Activated T-cell treated with anti-CD3 and anti-CD28 coated beads, Interleukin-2, amount 50 U/mL, for 48 hours (primary cell): ENCODE results near the gene HAUS2.
"Not testable (repeated sequence)": the region's sequence is repeated elsewhere in the genome, so short reads cannot be mapped to it uniquely, and the experiment has no call there.

Experiments used
- DNase-seq, 2 experiments: peaks; one replicate each; pipeline ENCODE4 v3.0.0-alpha.2; 2020

Gene HAUS2

DNA sequence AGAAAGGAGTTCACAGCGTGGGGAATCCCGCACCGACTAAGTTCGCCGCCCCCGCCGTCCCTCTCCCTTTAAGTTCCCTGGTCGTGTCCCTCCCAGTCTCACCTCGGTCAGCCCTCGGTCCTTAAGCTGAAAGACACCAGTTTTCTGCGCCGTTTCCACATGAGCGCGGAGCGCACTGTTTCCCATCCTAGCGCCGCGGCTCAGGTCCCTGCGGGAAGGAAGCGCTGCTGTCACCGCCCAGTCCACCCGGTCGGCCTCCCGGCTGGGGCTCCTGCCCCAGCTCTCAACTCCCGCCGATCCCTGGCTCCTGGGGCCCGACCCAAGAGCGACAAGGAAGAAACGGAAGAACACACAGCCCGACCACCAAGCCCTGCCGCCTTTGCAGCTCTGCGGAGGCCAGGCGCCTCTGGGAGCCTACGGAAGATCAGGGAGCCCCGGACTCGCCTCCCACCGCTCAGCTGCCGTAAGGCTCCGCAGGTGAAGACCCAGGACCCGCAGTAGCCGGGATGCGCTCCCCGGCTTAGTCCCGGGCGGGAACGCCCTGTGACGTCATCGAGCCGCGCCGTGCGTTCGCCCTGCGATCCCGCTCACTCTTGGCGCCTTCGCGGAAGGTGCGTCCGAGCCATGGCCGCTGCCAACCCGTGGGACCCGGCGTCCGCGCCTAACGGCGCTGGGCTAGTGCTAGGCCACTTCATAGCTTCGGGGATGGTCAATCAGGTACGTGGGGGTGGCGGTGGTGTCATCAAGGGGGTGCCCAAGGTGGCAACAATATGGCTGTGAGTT lies at the start of gene HAUS2, which contains the start of gene LRRC57:
TSS of gene HAUS2 (plus strand) at position 590 of the 783 bp plus-strand sequence. CDS start at position 625, 35 bp downstream.
TSS of gene LRRC57 (minus strand) at position 545 of the 783 bp plus-strand sequence. CDS start at position 186, 359 bp downstream.
- peak; percentile 94 for DNase-seq

DNA sequence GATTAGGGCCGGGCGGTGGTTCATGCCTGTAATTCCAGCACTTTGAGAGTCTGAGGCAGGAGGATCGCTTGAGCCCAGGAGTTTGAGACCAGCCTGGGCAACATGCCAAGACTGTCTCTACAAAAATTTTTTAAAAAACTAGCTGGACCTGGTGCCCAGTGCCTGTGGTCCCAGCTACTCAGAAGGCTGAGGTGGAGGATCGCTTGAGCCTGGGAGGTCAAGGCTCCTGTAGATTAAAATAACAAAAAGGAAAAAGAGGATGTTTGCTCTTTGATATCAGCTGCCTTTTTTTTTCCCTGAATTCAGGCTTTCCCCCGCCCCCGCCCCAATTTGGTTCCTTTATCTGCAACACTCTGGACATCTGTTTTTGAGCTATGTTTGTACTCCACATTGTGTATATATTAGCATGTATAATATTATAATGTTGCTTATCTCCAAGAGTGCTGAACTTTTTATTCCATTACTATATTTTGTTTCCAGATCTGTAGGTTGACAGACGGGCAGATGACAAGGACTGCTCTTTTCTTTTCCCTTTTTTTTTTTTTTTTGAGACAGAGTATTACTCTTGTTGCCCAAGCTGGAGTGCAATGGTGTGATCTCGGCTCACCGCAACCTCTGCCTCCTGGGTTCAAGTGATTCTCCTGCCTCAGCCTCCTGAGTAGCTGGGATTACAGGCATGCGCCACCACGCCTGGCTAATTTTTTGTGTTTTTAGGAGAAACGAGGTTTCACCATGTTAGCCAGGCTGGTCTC lies 48.6 kb upstream of the HAUS2 start:
- no peak for DNase-seq

DNA sequence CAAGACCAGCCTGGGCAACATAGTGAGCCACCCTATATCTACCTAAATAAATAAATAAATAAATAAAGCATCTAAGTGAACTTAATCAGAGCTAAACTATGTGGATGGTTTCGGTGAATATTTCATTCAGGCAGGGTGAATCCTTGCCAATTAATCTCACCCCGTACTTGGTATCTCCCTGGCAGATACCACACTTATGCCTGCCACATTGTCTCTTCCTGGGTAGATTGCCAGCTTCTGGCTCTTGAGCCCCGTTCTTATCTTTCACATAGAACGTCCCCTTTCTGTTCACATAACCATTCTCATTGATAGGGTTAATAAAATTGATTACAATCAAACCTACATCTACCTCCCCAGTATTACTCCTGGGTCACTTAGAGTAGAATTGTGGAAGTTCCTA lies 46.2 kb upstream of the HAUS2 start:
- no peak for DNase-seq

DNA sequence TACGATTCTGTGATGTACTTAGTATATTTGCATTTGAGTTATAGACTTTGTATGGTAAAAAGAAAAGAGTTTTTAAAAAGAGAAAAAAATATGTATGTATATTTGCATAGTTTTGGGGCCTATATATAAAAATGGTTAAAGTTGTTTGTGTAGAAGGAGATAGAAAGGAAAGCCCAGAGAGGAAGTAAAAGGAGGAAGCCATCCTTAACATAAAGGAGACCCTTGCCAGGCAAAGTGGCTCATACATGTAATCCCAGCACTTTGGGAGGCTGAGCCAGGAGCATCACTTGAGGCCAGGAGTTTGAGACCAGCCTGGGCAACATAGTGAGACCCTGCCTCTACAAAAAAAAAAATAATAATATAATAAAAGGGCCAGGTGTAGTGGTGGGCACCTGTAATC lies 44.8 kb upstream of the HAUS2 start:
- DNase-seq: no peak

DNA sequence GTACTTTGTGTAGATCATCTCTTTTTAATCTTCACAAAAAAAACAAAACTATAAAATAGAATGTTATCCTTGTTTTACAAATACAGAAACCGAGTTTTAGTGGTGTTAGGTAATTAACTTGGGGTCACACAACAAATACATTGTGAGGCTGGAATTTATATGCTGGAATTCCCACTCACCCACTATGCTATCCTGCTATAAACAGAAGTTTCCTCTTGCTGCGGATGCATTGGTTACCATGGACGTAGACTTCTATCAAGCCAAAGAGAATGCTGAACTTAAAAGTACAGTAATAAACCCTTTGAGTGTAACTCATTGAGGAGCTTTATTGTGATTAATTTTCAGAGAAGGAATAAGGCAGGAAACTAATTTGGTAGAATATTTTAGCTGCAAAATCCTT lies 44.0 kb upstream of the HAUS2 start:
- DNase-seq: no peak

DNA sequence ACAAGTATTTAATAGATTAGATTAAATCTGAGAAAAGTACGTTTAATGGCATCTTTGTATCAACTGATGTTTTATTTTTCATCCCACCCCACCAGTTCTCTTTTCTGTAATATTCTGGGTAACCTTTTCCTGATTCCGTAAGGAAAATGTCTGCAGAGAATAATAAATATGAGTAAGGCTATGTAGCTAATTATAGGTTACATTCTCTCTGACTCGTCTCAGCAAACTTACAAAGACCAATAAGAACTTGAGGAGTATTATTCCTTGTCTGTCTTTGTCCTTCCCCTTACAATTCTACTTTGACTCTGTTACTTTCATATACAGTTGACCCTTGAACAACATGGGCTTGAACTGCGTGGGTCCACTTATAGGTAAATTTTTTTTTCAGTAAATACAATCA lies 41.1 kb upstream of the HAUS2 start:
- no peak for DNase-seq

DNA sequence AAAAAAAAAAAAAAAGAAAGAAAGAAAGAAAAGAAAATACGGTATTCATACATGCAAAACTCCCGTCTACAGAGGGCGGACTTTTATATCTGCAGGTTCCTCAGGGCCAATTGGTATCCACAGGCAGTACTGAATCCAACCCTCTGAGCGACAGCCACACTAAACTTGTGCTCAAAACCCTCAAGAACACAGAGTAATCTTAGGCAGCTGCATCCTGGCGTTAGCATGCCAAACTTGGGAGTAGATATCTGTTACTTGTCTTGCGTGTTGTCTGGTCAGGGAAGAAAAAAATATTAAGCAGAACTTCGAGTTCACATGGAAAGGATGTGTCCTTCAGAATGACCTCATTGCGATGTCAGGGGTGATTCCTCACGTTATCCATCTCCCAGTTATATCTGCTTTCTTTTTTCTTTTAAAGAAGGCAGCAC lies 40.4 kb upstream of the HAUS2 start:
- no peak for DNase-seq

DNA sequence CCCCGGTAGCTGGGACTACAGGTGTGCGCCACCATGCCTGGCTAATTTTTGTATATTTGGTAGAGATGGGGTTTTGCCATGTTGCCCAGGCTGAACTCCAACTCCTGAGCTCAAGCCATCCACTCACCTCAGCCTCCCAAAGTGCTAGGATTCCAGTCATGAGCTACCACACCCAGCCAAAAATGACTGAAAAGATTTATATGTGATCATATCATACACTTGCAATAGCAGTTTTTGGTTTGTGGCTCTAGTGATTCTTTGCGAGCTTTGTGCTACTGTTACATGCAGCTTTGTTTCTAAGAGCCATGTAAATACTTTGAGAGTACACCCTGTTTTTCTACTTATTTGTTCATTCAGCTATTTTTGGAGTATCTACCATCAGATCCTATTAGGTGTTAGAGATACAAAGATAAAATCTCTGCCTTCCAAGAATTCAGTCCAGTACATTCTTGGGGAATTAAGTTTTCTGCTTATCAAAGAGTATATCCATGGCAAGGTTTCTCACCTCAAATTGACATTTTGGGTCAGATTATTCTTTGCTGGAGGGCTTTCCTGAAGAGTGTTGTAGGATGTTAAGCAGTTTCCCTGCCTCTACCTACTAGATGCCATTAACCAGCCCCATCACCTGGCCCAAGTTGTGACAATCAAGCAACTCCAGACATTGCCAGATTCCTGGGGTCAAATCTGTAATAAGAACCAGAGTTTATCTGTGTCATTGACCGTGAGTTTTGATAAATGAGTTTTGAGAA lies 38.2 kb upstream of the HAUS2 start:
- no peak for DNase-seq

DNA sequence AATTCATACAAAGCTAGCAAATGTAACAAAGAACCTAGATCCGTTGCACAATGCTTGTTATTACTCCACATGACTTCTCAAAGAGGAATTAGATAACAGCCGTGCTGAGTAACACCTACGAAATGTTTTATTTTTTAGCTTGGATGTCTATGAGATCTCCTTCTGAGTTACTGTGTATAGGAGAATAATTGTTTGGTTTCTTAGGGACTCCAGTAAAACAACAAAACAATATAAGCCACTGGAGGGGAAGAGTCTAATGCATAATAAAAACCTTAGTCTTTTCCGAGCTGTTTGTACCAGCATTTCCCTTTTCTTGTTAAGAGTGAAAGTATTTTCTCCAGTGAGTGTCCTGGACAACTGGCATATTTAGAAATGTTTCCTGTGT lies 37.6 kb upstream of the HAUS2 start:
- no peak for DNase-seq

DNA sequence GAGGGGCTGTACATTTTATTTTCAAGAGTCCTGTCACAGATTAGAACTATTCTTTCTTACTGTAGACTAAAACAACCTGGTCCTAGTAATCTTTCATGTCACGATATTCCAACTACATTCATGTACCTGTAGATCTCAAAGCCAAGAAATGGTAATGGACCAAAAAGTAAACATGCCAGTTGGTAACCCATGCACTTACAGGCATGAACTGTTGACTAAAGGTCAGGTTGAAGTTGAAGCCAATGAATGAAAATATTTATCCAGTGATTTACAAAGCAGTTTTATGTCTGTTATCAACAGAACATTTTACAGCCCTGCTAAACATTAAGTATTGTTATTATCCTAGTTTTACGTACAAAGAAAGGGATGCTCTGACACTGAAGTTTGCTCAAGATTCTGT lies 25.3 kb upstream of the HAUS2 start:
- no peak for DNase-seq

DNA sequence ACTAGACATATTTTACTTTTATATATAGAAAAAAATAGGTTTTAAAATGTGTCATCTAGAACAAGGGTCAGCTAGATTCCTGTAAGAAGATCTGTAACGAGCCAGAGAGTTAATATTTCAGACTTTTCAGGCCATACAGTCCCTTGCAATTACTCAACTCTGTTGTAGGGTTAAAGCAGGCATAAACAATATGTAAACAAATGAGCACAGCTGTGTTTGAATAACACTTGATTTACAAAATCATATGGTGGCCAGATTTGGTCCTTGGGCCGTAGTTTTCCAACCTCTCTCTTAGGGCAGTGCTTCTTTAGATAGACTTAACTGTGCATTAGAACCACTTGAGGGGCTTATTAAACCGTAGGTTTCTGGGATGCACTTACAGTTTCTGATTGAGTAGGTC lies 19.7 kb upstream of the HAUS2 start:
- DNase-seq: no peak

DNA sequence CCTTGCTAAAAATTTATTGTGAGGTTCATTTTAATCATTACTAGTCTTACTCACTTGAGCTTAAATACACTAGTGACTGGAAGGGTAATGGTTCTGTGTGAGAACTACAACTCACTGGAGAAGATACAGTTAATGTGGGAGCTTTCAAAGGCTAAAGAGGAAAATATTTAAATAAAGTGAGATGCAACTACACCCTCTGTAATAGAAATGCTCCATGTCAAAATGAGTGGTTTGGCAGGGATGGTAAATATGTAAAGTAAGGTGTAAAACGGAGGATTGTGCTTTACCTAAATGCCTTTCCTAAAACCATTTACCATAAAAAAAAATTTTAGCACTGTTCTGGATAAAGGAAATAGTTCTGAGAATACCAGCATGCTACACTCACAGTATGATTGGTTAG lies 15.4 kb upstream of the HAUS2 start:
- DNase-seq: no peak

DNA sequence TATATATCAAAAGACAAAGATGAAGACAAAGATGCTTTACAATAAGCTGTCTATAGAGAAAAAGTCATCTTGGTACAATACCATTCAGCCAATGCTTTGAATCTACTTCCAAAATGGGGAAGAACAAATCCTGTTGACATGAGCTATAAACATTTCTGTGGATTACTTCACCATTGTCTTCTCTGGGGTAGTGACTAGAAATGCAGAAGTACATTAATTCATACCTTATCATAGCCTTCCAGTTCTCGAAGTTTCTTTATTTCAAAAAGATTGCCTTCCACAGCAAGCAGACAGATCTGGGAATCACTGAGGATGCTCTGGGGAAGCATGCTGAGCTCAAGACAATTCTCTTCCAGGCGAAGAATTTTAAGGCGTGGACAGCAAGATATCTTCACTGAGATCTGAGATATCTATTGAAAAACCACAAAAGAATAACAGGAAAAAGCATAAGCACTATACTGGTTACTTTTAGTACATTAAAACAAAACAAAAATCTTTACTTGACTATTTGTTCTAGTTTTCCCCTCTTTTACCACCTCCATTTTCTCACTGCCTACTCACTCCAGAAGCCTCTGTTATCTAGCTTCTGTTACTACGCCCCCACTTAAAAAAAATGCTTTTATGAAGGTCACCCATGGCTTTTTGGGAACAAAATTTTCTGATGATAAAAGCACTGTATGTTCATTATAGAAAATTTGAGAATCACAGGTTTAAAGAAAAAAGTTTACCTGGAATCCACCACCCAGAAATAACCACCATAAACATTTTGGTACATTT lies 3.6 kb upstream of the HAUS2 start:
- no peak for DNase-seq

DNA sequence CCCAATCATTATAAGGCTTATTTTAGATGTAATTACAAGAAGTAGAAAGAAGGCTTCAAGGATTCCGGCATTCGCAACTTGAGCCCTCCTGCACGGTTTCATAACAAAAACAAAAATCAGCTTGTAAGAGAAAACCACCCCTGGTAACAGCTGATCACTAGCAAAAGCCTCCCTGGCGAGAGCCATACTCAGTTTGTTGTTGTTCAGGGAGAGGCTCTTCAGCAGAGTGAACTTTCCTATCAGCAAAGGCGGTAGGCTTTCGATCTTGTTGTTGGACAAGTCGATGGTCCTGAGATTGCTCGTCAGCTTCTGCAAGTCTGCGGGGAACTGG lies 755 bp upstream of the HAUS2 start:
- DNase-seq: no peak

DNA sequence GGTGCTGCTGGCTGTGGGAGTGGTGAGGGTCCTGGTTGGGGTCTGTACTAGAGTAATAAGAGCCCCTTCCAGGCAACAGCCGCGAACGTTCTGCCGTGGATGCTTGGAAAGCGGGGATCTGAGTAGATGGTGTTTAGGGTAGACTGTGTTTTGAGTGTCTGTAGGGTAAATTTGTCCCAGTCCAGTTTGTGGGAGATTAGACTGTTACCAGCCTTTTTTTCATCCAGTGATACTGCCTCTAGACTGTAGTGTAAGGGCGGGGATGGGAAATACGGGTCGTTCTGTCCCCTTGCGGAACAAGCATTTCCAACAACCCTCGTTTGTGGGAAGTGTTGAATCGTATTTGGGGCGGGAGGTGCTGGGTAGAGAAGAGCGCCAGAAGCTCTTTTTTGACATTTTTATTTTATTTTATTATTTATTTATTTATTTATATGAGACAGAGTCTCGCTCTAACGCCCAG lies 424 bp downstream of the HAUS2 start:
- DNase-seq: no peak

DNA sequence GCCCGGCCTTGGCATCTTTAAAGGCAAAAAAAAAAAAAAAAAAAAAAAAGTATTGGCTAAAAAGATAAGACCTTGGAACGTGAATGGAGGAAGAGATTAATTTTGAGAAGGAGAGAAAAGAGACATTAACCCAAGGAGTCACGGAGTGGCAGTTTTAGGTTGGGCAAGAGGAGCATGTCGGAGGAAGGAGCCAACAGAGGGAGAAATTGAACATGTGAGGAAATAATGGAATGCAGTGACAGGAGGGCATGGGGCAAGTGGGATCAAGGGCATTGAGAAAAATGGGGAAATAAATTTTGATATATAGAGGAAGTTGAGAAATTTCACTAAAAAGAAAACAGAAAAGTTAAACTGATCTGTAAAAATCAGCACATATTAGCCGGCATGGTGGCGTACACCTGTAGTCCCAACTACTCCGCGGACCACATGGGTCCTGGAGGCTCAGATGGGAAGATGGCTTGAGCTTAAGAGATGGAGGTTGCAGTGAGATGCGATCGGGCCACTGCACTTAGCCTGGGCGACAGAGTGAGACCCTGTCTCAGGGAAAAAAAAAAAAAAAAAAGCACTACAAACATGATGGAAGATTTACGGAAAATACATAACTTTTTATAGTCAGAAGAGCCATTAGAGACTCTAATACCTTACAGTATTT lies 1.2 kb downstream of the HAUS2 start:
- DNase-seq: no peak

DNA sequence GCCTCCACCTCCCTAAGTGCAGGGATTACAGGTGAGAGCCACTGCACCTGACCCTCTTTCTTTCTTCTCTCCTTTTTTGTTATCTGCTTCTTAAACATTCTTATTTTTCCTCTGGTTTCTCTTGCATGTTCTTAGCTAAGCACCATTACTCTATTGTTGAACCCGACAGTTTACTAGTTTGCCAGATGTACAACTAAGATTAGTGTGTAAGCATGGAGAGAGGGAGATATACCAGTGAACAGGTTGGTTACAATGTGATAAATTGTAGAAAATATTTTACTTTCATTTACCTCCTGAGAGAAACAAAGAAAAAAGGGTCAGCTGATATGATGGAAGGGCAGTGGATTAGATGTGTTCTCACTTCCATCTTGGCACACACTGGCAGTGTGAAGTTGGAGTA lies 4.9 kb downstream of the HAUS2 start:
- DNase-seq: no peak

DNA sequence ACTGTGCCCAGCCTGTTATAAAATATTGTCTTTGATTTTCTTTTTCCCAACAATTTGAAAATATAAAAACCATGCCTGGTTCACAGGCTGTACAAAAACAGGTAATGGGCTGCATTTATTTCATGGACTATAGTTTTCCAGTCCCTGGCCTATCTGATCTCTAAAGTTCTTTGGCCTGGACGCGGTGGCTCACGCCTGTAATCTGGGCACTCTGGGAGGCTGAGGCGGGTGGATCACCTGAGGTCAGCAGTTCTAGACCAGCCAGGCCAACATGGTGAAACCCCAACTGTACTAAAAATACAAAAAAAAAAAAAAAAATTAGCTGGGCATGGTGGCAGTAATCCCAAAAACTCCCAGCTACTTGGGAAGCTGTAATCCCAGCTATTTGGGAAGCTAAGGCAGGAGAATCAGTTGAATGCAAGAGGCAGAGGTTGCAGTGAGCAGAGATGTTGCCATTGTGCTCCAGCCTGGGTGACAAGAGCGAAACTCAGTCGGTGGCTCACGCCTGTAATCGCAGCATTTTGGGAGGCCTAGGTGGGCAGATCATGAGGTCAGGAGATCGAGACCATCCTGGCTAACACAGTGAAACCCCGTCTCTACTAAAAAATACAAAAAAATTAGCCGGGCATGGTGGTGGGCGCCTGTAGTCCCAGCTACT lies 8.0 kb downstream of the HAUS2 start:
- not testable (repeated sequence) for DNase-seq

DNA sequence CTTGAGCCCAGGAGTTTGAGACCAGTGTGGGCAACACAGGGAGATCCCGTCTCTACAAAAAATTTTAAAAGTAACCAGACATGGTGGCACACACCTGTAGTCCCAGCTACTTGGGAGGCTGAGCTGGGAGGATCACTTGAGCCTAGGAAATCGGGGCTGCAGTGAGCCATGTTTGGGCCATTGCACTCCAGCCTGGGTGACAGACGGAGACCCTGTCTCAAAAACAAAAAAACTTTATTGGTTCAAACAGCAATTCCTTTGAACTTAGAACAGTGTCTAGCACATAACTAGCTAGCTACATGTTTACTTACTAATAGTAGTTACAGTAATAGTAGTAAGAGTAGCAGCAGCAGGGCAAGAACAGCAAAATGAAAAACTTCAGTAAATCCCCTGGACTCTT lies 10.1 kb downstream of the HAUS2 start:
- no peak for DNase-seq

DNA sequence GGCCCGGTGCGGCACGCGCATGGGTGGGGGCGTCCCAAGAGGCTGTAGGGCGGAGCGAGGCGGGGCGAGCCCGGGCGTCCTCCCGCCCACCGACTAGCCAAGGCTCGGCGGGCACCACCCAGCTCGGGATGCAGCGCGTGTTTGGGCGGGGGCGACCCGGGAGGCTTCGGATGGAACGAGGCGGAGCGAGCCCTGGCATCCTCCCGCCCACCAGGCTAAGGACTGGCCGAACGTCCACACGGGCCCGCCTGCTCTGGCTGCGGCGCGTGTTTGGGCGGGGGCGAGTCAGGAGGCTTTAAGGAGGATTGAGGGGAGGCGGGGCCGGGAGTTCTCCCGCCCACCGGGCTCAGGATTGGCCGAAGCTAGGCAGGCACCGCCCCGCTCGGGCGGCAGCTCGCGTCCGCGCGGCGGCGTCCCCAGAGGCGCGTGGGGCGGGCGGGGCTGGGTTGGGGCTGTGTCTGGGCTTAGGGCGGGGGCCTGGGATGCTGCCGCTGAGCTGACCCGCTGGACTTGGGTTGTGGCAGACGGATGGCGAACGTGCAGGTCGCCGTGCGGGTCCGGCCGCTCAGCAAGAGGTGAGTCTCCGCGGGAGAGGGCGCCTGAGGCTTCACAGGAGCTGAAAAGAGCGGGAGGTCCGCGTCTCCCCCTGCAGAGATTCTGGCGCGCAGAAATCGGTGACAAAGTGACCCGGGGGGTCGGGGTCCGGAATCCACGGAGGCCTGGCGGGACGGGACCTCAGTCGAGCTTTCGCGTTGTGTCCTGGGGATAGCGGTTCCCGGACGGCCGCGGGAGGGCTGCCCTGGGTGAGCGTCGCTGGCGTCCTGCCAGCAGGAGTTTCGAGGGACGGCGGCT lies 26.8 kb downstream of the HAUS2 start, which contains the start of gene STARD9:
TSS of gene STARD9 (plus strand) at position 419 of the 852 bp plus-strand sequence. CDS start at position 529, 110 bp downstream.
- peak; percentile 98 for DNase-seq
